ENCODE data around the gene RASGRP4.
"Not testable (repeated sequence)": the region's sequence is repeated elsewhere in the genome, so short reads cannot be mapped to it uniquely, and the experiment has no call there.

Gene RASGRP4

DNA sequence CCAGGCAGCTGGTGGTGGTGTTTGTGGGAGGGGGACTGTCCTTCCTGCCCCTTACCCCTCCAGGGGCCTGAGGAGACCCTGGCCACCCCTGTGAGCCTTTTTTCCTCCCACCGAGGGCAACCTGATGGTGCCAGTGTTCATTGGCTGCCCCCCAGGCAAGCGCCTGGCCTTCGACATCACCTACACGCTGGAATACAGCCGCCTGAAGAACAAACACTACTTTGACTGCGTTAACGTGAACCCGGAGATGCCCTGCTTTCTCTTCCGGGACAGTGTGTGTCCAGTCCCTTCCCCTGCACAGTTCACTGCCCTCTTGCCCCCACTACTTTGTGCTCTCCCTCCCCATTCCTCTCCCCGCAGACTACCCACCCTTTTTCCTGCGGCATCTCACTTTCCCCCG lies 59.0 kb downstream of the RASGRP4 start:
- DNase-seq = no peak

DNA sequence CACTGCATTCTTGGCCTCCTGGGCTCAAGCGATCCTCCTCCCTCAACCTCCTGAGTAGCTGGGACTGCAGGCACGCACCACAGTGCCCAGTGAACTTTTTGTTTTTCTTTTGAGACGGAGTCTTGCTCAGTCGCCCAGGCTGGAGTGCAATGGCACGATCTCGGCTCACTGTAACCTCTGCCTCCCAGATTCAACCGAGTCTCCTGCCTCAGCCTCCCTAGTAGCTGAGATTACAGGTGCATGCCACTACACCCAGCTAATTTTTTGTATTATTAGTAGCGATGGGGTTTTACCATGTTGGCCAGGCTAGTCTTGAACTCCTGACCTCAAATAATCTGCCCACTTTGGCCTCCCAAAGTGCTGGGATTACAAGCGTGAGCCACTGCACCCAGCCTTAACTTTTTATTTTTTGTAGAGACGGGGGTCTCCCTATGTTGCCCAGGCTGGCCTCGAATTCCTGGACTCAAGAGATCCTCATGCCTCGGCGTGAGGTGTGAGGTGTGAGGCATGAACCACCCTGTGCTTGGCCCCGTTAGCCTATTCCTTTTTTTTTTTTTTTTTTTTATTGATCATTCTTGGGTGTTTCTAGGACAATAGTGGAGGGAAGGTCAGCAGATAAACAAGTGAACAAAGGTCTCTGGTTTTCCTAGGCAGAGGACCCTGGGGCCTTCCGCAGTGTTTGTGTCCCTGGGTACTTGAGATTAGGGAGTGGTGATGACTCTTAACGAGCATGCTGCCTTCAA lies 62.9 kb downstream of the RASGRP4 start:
- DNase-seq = not testable (repeated sequence)

DNA sequence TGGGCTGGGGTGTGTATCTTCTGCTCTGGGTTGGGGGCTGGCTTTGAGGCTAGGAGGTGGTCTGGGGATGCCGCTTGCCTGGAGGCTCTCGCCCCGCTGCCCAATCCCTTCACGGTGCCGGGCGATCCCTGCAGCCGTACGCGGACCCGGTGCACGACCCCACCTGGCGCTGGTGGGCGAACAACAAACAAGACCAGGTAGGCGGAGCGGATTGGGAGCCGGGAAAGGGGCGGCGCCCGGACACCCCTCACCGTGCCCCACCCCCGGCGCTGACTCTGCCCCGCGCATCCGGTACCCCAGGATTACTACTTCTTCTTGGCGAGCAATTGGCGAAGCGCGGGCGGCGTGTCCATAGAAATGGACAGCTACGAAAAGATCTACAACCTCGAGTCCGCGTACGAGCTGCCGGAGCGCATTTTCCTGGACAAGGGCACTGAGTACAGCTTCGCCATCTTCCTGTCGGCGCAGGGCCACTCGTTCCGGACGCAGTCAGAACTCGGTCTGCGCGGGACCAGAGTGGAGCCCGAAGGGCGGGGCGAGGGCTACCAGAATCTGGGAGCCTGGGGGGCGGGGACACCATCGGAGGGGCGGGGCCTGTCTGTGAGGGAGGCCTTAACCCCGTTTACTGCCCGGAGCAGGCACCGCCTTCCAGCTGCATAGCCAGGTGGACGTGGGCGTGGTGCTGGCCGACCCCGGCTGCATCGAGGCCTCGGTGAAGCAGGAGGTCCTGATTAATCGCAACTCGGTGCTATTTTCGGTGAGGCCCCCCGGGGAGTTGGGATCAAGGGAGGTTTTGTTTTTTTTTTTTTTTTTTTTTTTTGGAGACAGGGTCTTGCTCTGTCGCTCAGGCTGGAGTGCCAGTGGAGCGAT lies 63.7 kb downstream of the RASGRP4 start:
- peak; percentile 90 for DNase-seq

- DNase-seq = peak; percentile 87
Observed at GRCh38 chr19:38361633-38362075, 64.4 kb downstream of the RASGRP4 start.

DNA sequence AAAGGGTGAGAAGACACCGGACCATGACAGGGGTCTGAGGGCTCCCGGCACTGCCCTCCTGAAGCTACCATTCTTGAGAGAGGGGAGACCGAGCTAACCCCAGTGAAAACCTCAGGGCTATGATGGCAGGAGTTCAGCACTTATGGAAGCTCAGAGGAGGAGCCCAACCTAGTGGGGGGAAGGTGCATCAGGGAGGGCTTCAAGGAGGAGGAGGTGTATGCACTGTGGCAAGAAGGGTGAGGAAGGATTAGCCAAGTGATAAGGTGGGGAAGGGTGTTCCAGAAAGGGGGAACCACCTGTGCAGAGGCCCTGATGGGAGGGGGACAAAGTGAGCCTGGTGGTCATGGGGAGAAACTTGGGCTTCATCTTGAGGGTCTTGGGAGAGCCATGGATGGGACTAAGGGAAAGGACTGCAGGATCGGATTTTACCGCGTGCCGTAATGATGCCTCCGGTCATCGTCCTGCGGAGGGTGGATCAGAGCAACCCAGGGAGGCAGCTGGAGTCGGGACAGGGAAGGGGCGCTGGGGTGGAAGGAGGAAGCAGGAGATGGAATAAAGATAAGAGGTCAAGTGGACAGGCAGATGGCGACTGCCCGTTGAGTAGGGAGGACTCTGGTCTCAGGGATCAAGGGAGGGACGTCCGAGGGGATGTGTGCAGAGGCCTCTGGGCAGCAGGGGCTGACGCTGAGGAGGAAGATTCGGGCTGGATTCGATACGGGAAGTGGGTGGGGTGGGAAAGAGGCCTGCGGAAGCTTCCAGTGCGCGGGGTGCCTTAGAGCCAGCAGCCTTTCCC lies 65.0 kb downstream of the RASGRP4 start:
- no peak for DNase-seq

DNA sequence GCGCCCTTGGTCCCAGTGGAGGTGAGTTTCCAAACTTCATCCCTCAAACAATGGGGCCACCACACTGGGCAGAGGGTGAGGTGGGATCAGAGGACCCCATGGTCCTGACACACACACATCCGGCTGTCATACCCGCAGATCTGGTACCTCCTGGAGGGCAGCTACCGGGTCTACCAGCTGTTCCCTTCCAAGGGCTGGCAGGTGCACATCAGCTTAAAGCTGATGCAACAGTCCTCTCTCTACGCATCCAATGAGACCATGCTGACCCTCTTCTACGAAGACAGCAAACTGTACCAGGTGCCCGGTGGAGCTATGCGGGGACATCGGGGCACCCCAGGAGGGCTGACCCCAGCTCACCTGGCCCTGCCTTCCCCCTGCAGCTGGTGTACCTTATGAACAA lies 65.7 kb downstream of the RASGRP4 start:
- no peak for DNase-seq

DNA sequence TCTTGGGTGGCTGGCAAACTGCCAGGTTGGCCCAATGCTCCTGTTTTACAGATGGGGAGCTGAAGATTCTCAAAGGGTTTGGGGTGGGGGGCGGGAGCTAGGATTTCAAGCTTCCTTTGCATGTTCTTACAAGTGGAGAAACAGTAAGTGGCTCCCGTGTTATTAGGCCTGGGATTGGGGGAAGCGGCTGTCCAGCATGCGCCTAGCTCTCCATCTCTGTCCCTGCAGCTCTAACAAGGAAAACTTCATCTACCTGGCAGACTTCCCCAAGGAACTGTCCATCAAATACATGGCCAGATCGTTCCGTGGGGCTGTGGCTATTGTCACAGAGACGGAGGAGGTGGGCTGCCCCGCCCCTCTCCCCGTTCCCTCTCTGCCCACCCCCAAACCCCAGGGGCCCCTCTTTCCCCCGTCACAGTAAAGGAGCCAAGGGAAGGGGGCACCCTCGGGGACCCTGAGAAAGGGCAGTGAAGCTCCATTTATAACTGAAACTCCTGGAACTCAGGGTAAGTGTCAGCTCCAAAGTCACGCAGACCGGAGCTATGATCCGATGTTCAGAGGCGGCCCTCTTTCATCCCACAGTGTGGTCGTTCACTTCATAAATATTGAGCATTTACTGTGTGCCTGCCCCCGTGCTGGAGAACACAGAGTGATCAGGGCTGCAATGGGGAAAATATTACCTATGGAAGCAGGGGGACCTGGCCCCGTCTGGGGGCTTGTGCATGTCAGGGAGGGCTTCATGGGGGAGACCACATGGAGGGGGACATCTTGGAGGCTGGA lies 66.6 kb downstream of the RASGRP4 start:
- DNase-seq = no peak

All from activated effector memory CD4-positive, alpha-beta T cell treated with anti-CD3 and anti-CD28 coated beads, Interleukin-2, amount 50 U/mL, for 16 hours (primary cell).